PC-9 (cell line): ENCODE measurements around the gene RNF112. TPM values are rescaled to one million over a fixed set of nuclear protein-coding genes. Genes with fewer than 3 reads are reported as not detected.

ENCODE experiments used
- BruUV-seq: library from RNA; stranded (reverse); fragments of 400-500 nt; replicated peaks from 2 replicates; lab custom pipeline; 2021; lab: Mats Ljungman, UMichigan
- CTCF ChIA-PET: fragments of 300-600 bp; sonication (Branson Sonifier 250); formaldehyde crosslinking; loops from one replicate; lab custom pipeline; 2022; ENCODE audit warnings: antibody characterized with exemption; lab: Charles Lee
- POLR2A ChIA-PET: fragments of 300-600 bp; sonication (Branson Sonifier 250); formaldehyde crosslinking; loops from one replicate; lab custom pipeline; 2022; ENCODE audit warnings: antibody characterized with exemption; ENCODE audit not compliant: unreplicated experiment; lab: Charles Lee
- DNase-seq, 2 experiments: peaks; one replicate each; pipeline versions ENCODE4 v3.0.0 to v3.0.0-alpha.2; 2015 to 2022; ENCODE audit warnings: mixed read lengths in 1 of 2
- H2AFZ ChIP-seq: fragments of 200-600 bp; sonication (generic); 2 replicates; pipeline ENCODE4 v1.8.1; 2017; ENCODE audit warnings: antibody characterized with exemption
- H3F3A ChIP-seq: fragments of 200-600 bp; sonication (generic); 2 replicates; pipeline ENCODE4 v1.8.1; 2017; ENCODE audit warnings: antibody characterized with exemption, mild to moderate bottlenecking, low read depth; ENCODE audit not compliant: insufficient read depth
- H3K27ac ChIP-seq: fragments of 200-600 bp; sonication (generic); 2 replicates; pipeline ENCODE4 v1.6.1; 2016; ENCODE audit warnings: mixed run types
- H3K27me3 ChIP-seq: fragments of 200-600 bp; sonication (generic); 2 replicates; pipeline ENCODE4 v1.6.1; 2016; ENCODE audit warnings: low read depth, mixed run types; ENCODE audit not compliant: insufficient read depth
- H3K36me3 ChIP-seq: fragments of 200-600 bp; sonication (generic); 2 replicates; pipeline ENCODE4 v1.6.1; 2016; ENCODE audit warnings: low read depth, mixed run types
- H3K4me1 ChIP-seq: fragments of 200-600 bp; sonication (generic); replicated peaks from 2 replicates; pipeline ENCODE4 v1.6.1; 2016; ENCODE audit warnings: mixed run types; ENCODE audit not compliant: insufficient read depth
- H3K4me2 ChIP-seq: fragments of 200-600 bp; sonication (generic); 2 replicates; pipeline ENCODE4 v1.6.1; 2017; ENCODE audit warnings: mixed run types
- H3K4me3 ChIP-seq: fragments of 200-600 bp; sonication (generic); 2 replicates; pipeline ENCODE4 v1.6.1; 2016; ENCODE audit warnings: mixed run types
- H3K79me2 ChIP-seq: fragments of 200-600 bp; sonication (generic); 2 replicates; pipeline ENCODE4 v1.6.1; 2017; ENCODE audit warnings: low read depth, mixed run types
- H3K9me2 ChIP-seq: fragments of 200-600 bp; sonication (generic); 2 replicates; pipeline ENCODE4 v1.8.1; 2017; ENCODE audit warnings: mild to moderate bottlenecking; ENCODE audit not compliant: insufficient read depth
- H3K9me3 ChIP-seq: fragments of 200-600 bp; sonication (generic); 2 replicates; pipeline ENCODE4 v1.8.1; 2016; ENCODE audit warnings: low read depth; ENCODE audit not compliant: insufficient read depth
- H4K20me1 ChIP-seq: fragments of 200-600 bp; sonication (generic); 2 replicates; pipeline ENCODE4 v1.8.1; 2017; ENCODE audit not compliant: insufficient read depth
- CTCF ChIP-seq: fragments of 200-600 bp; sonication (generic); conservative IDR thresholded peaks from 2 replicates; pipeline ENCODE4 v1.6.1; 2017; ENCODE audit warnings: mixed run types, antibody characterized with exemption, mild to moderate bottlenecking, moderate library complexity
- EZH2 ChIP-seq: fragments of 200-600 bp; sonication (generic); IDR thresholded peaks from 2 replicates; pipeline ENCODE4 v1.8.0; 2017; ENCODE audit warnings: antibody characterized with exemption, low read depth
- intact Hi-C: fragments of 100-400 bp; cut with micrococcal nuclease; formaldehyde crosslinking; loops from one replicate; pipeline ENCODE4 v1.10.0; 2022; ENCODE audit not compliant: unreplicated experiment
- total RNA-seq: library from RNA; stranded (reverse); gene quantifications from 2 replicates; pipeline ENCODE4 v1.2.3, GENCODE V29; 2021

Gene RNF112
- total RNA-seq, 1 experiment from 2014 or later, result 2.0 TPM

GRCh38 chr17:19431691-19432090, 20.7 kb downstream of the RNF112 start:
- DNase-seq, result no peak
- TF ChIP-seq CTCF (no peak), EZH2 (no peak)
- ChIA-PET POLR2A (interaction anchor here (0.6 kb wide), 1 partner anchor 322 kb away, joined by 5 read pairs; no protein-coding TSS in a partner anchor), CTCF (no interaction called here)
- H4K20me1 ChIP-seq, result no peaks in the 10 kb centered on the region
- H3K4me3 ChIP-seq, result no peak overlapping the region
- H3K9me2 ChIP-seq, result no peaks in the 10 kb centered on the region
- no peak overlapping the region for H2AFZ ChIP-seq
- no peaks in the 10 kb centered on the region for H3K27me3 ChIP-seq
- H3K9me3 ChIP-seq, result no peaks in the 10 kb centered on the region
- BruUV-seq, result no TSS peak
- no peak overlapping the region for H3K27ac ChIP-seq
- no peaks in the 10 kb centered on the region for H3F3A ChIP-seq
- no peak overlapping the region for H3K4me2 ChIP-seq
- intact Hi-C loops, result no loop called here
- H3K36me3 ChIP-seq, result no peaks in the 10 kb centered on the region
- no peaks in the 10 kb centered on the region for H3K4me1 ChIP-seq
- H3K79me2 ChIP-seq, result no peaks in the 10 kb centered on the region

GRCh38 chr17:19433255-19433654, 22.2 kb downstream of the RNF112 start:
- Histone ChIP-seq H4K20me1 (no peaks in the 10 kb centered on the region), H3K79me2 (no peaks in the 10 kb centered on the region), H3K9me3 (no peaks in the 10 kb centered on the region), H3K36me3 (no peaks in the 10 kb centered on the region), H3K27me3 (no peaks in the 10 kb centered on the region), H3K4me3 (no peak overlapping the region), H3F3A (no peaks in the 10 kb centered on the region), H2AFZ (no peak overlapping the region), H3K4me1 (no peaks in the 10 kb centered on the region), H3K9me2 (no peaks in the 10 kb centered on the region), H3K27ac (no peak overlapping the region), H3K4me2 (no peak overlapping the region)
- POLR2A ChIA-PET, result no interaction called here
- no TSS peak for BruUV-seq
- DNase-seq, result no peak
- TF ChIP-seq CTCF, result no peak
- TF ChIP-seq EZH2, result no peak
- intact Hi-C loops, result no loop called here
- CTCF ChIA-PET, result no interaction called here

- Histone ChIP-seq H3F3A (no peaks in the 10 kb centered on the region), H3K9me3 (no peaks in the 10 kb centered on the region), H2AFZ (no peak overlapping the region), H3K79me2 (no peaks in the 10 kb centered on the region), H3K4me3 (no peak overlapping the region), H3K27ac (no peak overlapping the region), H3K9me2 (no peaks in the 10 kb centered on the region), H3K27me3 (no peaks in the 10 kb centered on the region), H3K4me1 (no peaks in the 10 kb centered on the region), H3K36me3 (no peaks in the 10 kb centered on the region), H4K20me1 (no peaks in the 10 kb centered on the region), H3K4me2 (no peak overlapping the region)
- ChIA-PET CTCF (interaction anchor here (0.6 kb wide), 1 partner anchor 848 kb away, joined by 3 read pairs; no protein-coding TSS in a partner anchor), POLR2A (no interaction called here)
- BruUV-seq, result no TSS peak
- TF ChIP-seq EZH2, result no peak
- no peak for TF ChIP-seq CTCF
- intact Hi-C loops, result no loop called here
- no peak for DNase-seq
Observed at GRCh38 chr17:19433727-19434340, 22.8 kb downstream of the RNF112 start.
